ENCODE data around the gene SNX21.
"Not testable (repeated sequence)": the region's sequence is repeated elsewhere in the genome, so short reads cannot be mapped to it uniquely, and the experiment has no call there.

The SNX21 gene

GRCh38 chr20:45851501-45851900 is 17.9 kb downstream of the SNX21 start:
- DNase-seq: no peak

GRCh38 chr20:45852326-45852725 is 18.7 kb downstream of the SNX21 start:
- no peak for DNase-seq

GRCh38 chr20:45853484-45853883 is 19.9 kb downstream of the SNX21 start:
- DNase-seq: no peak

- peak; percentile 94 for DNase-seq
Measured at GRCh38 chr20:45857114-45857881, 23.7 kb downstream of the SNX21 start, which contains the start of the genes ACOT8 and ZSWIM3. TSS of gene ACOT8 (minus strand) at chr20:45857392. CDS start at chr20:45857315, 77 bp downstream. TSS of gene ZSWIM3 (plus strand) at chr20:45857614. CDS start at chr20:45857826, 212 bp downstream.

- no peak for DNase-seq
Measured at GRCh38 chr20:45857882-45858216, 24.2 kb downstream of the SNX21 start.

GRCh38 chr20:45859916-45860315 is 26.3 kb downstream of the SNX21 start:
- DNase-seq: no peak

GRCh38 chr20:45860560-45861220 is 27.1 kb downstream of the SNX21 start:
- DNase-seq: no peak

GRCh38 chr20:45861221-45862075 is 27.8 kb downstream of the SNX21 start:
- no peak for DNase-seq

- no peak for DNase-seq
Measured at GRCh38 chr20:45863543-45864470, 30.2 kb downstream of the SNX21 start.

- no peak for DNase-seq
Measured at GRCh38 chr20:45866454-45866853, 32.9 kb downstream of the SNX21 start.

GRCh38 chr20:45867136-45867818 is 33.7 kb downstream of the SNX21 start:
- DNase-seq: no peak

GRCh38 chr20:45867819-45868176 is 34.2 kb downstream of the SNX21 start:
- DNase-seq: no peak

GRCh38 chr20:45872626-45873025 is 39.0 kb downstream of the SNX21 start:
- DNase-seq: no peak

GRCh38 chr20:45873409-45874103 is 40.0 kb downstream of the SNX21 start:
- no peak for DNase-seq

GRCh38 chr20:45874104-45874481 is 40.5 kb downstream of the SNX21 start:
- DNase-seq: not testable (repeated sequence)

GRCh38 chr20:45874576-45874975 is 41.0 kb downstream of the SNX21 start:
- DNase-seq: no peak

GRCh38 chr20:45878076-45878761 is 44.6 kb downstream of the SNX21 start:
- no peak for DNase-seq

- DNase-seq: peak; percentile 99
Measured at GRCh38 chr20:45880988-45881788, 47.6 kb downstream of the SNX21 start, which contains the start of gene ZSWIM1. TSS of gene ZSWIM1 (plus strand) at chr20:45881227. CDS start at chr20:45882593, 1,366 bp downstream.

- DNase-seq: no peak
Measured at GRCh38 chr20:45882469-45883099, 49.0 kb downstream of the SNX21 start.
